ENCODE measurements around the gene MAPK7.
A peak's percentile ranks its signal among the peaks of the same experiment; 100 is the strongest.

Gene MAPK7

DNA sequence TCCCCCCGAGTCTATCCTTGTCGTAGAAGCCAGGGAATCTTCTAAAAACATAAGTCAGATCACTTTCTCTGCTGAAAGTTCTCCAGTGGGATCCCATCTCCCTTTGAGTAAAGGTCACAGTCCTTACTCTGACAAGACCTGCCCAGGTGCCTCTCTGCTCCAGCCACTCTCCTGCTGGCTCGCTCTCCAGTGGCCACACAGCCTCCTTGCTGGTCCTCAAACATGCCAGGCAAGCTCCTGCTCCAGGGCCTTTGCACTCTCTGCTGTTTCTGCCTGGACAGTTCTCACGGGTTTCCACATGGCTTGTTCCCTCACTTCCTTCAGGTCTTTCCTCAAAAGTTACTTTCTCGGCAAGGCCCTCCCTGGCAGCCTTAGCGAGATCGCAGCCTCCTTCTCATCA, 19.1 kb upstream of the MAPK7 start:
- no peak overlapping the region for H3K4me3 ChIP-seq (ENCODE audit: low read depth, low read length)
- TF ChIP-seq, protein P1, sequence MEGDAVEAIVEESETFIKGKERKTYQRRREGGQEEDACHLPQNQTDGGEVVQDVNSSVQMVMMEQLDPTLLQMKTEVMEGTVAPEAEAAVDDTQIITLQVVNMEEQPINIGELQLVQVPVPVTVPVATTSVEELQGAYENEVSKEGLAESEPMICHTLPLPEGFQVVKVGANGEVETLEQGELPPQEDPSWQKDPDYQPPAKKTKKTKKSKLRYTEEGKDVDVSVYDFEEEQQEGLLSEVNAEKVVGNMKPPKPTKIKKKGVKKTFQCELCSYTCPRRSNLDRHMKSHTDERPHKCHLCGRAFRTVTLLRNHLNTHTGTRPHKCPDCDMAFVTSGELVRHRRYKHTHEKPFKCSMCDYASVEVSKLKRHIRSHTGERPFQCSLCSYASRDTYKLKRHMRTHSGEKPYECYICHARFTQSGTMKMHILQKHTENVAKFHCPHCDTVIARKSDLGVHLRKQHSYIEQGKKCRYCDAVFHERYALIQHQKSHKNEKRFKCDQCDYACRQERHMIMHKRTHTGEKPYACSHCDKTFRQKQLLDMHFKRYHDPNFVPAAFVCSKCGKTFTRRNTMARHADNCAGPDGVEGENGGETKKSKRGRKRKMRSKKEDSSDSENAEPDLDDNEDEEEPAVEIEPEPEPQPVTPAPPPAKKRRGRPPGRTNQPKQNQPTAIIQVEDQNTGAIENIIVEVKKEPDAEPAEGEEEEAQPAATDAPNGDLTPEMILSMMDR (IDR thresholded peaks at IDR 0.05; ENCODE audit: low read depth, low read length), result no peak

DNA sequence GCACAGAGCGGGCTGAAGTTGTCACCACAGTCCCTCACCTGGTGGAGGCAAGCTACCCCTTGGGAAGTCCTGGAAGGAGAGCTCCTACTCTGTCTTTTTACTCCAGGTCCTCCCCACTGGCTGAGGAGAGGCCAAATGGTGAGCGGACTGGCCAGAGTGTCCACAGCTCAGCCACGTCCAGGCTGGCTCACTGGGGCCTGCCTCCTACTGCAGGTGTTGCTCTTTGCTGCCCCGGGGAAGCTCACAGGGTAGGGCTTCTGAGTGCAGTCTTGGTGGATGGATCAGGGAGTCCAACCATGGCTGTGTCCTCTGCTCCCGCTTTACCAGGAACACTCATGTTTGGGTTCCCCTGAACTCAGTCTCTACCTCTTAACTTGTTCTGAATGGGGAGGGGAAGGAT, 18.4 kb upstream of the MAPK7 start:
- TF ChIP-seq, protein P1 (IDR thresholded peaks at IDR 0.05; ENCODE audit: low read depth, low read length), result no peak
- no peak overlapping the region for H3K4me3 ChIP-seq (ENCODE audit: low read depth, low read length)

DNA sequence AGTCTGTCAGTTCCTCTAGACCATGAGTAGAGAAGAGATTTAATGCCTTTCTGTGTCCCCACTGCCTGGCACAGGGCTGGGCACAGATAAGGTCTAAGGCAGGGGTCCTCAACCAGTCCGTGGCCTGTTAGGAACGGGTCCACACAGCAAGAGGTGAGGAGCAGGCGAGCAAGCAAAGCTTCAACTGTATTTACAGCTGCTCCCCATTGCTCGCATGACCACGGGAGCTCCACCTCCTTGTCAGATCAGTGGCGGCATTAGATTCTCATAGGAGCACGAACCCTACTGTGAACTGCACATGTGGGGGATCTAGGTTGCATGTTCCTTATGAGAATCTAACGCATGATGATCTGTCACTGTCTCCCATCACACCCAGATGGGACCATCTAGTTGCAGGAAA, 17.5 kb upstream of the MAPK7 start:
- TF ChIP-seq, protein P1 (IDR thresholded peaks at IDR 0.05; ENCODE audit: low read depth, low read length), result no peak
- no peak overlapping the region for H3K4me3 ChIP-seq (ENCODE audit: low read depth, low read length)

DNA sequence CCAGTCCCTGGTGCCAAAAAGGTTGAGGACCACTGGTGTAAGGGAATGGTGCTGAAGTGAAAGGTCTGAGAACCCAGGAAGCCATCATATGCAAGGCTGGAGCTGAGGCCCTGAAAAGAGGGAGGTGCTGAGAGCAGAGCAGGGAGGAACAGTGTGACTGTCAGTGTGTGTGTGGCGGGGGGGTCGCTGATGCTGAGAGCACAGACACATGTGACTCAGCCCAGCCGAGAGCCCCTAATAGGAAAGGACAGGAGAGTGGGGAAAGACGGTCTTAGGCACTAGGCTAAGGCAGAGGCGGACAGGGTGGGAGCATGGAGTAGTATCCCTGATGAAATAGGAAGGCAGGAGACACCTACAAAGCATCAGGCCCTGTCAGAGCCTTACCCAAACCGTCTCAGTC, 17.0 kb upstream of the MAPK7 start:
- H3K4me3 ChIP-seq (ENCODE audit: low read depth, low read length), result no peak overlapping the region
- TF ChIP-seq, protein P1 (IDR thresholded peaks at IDR 0.05; ENCODE audit: low read depth, low read length), result no peak

DNA sequence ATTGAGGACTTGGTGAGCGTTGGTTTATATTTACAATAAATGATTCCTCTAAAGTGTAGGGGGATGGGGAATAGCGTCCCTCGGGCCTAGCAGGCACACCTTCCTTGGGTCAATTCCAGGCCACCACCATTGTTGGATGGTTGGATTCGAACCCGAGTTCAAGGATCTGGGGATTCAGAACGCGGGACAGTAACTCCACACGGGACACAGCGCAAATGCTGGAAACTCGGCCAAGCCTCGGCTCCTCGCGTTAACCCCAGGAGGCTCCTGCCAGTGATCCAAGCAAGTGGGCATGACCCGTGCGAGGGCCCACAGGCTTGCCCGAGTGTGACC, 16.4 kb upstream of the MAPK7 start:
- TF ChIP-seq, protein P1 (IDR thresholded peaks at IDR 0.05; ENCODE audit: low read depth, low read length), result no peak
- H3K4me3 ChIP-seq (ENCODE audit: low read depth, low read length), result peak overlapping the region; percentile 71

DNA sequence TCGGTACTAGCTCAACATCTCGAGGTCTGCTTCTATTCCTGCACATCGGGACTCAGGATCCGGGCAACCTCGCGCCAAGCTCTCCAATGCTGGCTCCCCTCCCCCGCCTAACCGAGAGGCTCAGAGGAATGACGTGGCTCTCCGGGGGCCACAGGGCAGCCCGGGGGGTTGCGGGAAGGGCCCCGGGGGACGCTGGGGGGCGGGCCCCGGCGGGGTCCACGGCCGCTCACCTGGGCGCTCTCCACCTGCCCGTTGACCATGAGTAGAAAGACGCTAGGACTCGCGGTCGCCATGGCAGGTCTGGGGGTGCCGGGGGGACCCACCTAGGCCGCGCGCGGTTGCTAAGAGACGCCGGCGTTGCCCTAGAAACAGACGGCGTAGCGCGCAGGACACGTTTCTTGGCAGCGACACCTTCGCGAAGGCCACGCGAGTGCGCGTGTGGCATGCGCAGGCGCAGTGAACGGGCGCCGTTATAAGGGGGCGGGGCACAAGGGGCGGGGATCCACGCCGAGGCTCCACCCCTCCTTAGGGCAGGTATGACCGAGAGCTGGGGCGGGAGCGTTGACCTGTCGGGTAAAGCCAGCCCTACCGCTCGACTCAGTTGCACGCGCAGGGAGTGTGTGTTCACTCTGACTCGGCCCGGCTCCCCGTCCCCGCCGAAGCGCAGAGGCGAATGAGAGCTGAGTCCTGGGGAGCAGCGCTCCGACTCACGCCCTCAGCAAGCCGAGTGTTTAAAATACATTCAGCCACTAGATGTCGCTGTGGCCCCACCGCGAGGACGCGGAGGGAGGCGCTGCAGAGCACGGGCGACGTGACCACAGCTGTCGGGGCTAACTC, 15.8 kb upstream of the MAPK7 start, which contains the start of gene B9D1:
B9D1 (minus strand) TSS at position 447 of the 837 bp plus-strand sequence; CDS start at position 293, 154 bp downstream.
- TF ChIP-seq, protein P1 (IDR thresholded peaks at IDR 0.05; ENCODE audit: low read depth, low read length), result peak; percentile 55
- peak within 1 kb of the TSS; percentile 71 for H3K4me3 ChIP-seq (ENCODE audit: low read depth, low read length)

DNA sequence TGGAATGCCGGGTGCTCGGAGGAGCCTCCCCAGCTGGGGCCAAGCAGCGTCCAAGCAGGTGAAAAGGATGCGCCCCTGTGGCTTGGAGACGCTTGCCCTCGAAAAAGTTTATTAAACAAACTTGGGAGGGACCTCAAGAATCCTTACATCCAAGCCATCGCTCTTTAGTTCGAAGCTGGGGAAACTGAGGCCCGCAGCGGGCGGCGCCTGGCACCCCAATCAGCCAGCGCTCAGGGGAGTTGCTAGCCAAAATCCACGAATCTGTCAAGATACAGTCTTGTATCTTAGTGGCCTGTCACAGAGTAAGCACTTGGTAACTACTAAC, 15.2 kb upstream of the MAPK7 start:
- TF ChIP-seq, protein P1 (IDR thresholded peaks at IDR 0.05; ENCODE audit: low read depth, low read length), result no peak; the same call in 1 of the 2 replicates
- peak overlapping the region; percentile 71 for H3K4me3 ChIP-seq (ENCODE audit: low read depth, low read length)

All from WI38 (cell line).